Measurements from ENCODE around the gene ERCC4.
A peak's percentile ranks its signal among the peaks of the same experiment; 100 is the strongest.

The ERCC4 gene

DNA sequence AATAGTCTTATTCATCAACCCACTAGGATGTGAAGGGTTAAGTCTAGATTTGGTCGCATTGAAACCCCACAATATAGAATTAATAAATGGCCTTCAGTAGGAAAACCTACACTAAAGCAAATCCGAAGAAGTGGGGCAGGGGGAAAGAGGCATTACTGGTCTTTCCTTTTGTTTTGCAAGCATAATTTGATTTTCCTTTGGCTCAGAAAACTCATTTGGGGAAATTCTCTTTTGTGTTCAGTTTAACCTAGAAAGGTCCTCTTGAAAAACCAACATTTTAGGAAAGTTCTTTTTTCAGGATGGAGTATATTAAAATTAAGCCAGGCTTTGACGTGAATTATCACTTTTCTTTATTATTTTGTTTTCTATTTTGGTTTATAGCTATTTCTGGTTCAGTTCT lies 31.7 kb downstream of the ERCC4 start:
- DNase-seq = no peak

DNA sequence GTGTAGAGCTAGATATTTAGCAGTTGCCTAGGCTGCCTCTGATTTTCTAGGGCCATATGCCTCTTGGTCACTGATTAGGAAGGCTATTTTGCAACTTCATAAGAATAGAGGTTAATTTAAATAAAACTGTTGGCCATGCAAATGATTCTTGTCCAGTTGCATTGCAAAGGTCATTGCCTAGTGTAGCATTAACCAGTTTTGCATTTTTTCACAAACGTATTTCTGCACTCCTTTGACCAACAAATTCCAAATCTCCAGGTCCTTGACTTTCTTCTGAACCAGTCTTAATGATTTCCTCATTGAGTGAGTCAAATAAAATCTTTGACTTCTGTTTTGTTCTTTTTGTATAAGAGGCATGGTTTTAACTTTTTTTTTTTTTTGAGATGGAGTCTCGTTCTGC lies 33.5 kb downstream of the ERCC4 start:
- DNase-seq = no peak

DNA sequence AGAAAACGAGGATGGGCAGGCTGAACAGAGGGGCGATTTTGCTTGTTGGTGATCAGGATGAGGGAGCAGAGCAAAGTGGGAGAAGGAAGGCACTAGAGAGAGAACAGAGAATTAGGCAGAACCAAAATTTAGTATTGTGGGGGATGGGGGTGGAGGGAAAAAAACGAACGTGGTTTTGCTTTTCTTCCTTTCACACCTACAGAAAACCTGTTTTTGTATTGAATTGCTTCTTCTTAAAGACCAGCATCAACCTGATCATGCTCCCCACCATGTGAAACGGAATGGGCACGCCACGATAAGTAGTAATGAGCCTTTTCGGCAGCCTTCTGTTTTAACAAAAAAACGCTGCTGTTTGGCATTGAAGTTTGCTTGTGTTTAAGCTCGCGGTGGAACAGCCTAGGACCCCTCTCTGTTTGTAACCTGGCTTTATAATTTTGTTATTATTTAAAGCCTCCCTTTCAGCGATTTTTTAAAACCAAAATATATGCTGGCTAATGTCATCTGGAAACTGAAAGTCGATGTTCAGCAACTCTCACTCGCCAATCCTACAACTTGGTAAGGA lies 36.8 kb downstream of the ERCC4 start:
- no peak for DNase-seq

DNA sequence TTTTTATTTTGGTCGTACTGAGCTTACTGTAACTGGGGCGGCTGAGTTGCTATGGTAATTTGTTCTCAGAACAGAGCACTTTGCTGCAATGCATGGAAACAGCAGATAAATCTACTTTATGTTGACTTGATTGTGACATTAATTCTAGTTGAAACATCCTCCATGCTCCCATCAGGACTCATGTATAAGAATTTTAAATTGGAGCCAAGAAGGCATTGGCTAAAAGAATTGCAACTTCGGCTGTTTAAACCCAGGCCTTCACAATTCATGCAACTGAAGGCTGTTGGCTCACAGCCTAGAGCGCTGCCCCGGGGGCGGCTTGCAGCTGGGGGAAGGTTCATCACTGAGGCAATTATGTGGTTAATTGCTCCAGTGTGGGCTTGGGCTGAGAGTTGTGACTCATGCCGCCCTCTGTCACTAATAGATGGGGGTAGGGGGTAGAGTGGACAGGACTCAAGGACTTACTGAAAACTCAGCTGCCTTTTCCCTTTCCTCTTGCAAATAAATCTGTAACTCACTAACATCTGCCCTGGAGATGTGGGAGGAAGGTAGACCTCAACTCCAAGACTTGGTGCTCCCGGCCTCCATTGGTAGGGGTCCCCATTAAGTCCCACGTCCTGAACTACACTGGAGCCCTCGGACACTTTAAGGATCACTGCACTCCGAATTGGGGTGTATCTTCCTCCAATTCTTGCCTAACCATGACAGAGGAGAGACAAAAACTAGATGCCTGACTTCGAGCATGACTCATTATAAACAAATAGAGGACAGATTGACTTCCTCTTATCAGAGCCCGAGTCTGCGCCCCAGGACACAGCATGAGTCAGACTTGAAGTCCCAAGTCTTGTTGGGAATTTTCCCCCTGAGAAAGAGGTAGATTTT lies 37.5 kb downstream of the ERCC4 start:
- DNase-seq = peak; percentile 50

DNA sequence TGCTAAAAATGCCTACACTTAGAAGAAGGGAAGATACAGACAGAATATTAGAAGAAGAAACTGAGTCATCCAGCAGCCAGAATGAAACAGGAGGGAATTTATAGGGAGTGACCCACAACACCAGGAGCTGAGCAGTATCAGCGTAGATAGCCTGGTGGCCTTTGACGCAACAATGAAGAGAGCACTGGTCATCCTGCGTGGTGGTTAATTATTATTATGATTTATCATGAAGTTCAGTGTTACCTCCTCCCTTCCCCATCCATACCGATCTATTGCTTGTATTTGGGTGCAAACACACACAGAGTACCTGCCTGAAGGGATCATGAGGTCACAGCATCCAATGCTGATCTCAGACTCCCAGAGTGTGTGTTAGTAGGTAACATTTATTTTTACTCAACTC lies 38.5 kb downstream of the ERCC4 start:
- DNase-seq = no peak

DNA sequence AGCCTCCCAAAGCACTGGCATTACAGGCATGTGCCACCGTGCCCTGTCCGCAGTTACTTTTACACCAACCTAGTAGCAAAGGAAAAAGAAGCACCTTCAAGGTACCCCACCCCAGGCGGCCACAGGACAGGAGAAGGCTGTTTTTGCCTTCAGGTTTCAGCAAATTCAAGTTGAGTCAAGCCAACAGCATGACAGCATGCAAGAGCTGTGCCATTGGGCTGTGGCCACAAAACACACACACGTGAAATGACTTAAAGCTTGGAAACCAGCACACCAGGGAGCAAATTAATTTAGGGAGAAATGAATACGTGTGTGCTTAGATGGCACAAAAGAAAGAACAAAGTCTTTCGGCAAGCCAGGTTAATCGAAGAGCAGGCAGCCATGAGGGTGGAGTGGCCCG lies 39.7 kb downstream of the ERCC4 start:
- DNase-seq = no peak

DNA sequence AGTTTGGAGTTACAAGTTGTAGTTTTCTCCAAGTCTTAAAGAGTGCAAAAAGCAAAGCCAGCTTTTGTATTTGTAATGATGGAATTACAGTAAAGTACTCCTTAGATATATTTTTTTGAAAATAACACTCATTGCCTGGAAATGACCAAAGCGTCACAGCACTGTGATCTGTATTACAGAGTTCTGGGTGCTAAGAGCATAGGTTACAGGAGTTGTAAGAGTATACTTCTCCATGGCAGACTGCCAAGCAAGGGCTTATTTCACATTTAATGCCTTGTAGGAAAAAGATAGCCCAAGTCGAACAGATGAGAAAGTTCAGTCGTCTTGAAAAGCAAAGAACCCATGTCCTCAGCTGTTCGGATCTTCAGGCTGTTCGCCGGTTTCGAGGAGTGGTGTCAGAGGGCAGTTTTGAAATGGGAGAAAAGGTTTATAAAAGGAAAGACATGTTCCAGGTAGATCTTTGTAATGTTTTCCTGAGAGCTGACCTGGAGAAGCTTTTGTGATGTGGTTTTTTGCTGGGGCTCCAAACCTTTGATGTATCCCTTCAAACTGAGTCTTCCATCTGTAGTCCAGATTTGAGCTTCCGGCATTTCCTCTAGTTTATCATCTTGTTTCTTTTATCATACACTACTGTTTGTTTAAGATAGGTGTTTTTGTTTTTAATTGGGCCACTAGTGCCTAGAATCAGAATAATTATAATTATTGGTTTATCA lies 41.3 kb downstream of the ERCC4 start:
- no peak for DNase-seq

DNA sequence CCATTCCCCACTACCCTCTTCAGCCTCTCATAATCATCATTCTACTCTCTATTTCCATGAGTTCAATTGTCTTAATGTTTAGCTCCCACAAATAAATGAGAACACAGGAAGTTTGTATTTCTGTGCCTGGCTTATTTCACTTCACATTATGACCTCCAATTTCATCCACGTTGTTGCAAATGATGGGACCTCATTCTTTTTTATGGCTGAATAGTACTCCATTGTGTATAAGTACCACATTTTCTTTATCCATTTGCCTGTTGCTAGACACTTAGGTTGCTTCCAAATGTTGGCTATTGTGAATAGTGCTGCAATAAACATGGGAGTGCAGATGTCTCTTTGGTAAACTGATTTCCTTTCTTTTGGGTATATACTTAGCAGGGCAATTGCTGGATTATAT lies 42.3 kb downstream of the ERCC4 start:
- no peak for DNase-seq

DNA sequence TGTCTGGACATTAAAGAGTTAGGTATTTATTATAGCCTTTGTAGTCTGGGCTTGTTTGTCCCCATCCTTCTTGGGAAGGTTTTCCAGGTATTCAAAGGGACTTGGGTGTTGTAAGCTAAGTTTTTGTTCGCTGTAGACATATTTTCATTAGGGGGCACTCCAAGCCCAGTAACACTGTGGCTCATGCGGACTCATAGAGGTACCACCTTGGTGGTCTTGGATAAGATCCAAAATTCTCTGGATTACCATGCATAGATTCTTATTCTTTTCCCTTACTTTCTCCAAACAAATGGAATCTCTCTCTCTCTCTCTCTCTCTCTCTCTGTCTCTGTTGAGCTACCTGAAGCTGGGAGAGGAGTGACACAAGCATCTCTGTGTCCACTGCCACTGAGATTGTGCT lies 48.9 kb downstream of the ERCC4 start:
- DNase-seq = no peak

DNA sequence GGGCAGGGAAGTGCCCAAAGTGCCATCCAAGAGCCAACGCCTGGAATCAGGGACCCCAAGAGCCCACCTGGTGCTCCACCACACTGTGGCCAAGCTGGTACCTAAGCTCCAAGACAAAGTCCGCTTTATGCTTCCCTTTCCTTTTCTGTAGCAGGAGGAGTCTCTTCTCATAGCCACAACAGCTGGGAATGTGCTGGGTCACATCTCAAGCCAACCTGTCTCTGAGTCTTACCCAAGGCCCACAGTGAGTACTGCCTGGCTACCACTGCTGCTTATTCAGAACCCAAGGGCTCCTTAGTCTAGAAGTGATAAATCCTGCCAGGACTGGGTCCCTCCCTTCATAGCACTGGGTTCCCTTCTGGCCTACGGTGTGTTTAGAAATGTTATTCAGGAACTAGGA lies 49.8 kb downstream of the ERCC4 start:
- no peak for DNase-seq

DNA sequence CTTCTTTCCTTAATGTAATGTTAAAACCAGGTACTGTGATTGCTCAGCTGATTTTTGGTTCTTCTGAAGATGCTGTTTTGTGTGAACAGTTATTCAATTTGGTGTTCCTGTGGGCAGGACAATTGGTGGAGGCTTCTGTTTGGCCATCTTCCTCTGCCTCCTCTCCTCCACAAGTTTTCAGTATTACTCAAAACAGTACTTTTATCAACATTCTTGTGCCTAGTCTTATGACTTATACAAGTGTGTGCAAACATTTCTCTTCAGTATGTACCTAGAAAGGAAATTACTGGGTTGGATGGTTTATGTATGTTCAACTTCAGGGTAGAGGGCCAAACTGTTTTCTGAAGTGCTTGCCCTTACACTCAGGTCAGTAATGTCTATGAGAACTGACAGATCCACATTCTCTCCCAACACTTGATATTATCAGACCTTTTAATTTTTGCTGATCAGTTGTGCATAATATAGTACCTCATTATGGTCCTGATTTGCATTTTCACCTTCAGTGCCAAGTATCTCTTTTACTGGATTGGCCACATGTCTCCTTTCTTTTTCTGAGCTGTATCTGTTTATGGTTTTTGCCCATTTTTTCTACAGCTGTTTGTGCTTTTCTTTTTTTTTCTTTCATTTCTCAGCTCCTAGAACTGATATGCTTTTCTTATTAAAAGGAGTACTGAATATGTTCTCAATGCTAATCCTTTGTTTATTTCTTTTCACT lies 50.9 kb downstream of the ERCC4 start:
- no peak for DNase-seq

DNA sequence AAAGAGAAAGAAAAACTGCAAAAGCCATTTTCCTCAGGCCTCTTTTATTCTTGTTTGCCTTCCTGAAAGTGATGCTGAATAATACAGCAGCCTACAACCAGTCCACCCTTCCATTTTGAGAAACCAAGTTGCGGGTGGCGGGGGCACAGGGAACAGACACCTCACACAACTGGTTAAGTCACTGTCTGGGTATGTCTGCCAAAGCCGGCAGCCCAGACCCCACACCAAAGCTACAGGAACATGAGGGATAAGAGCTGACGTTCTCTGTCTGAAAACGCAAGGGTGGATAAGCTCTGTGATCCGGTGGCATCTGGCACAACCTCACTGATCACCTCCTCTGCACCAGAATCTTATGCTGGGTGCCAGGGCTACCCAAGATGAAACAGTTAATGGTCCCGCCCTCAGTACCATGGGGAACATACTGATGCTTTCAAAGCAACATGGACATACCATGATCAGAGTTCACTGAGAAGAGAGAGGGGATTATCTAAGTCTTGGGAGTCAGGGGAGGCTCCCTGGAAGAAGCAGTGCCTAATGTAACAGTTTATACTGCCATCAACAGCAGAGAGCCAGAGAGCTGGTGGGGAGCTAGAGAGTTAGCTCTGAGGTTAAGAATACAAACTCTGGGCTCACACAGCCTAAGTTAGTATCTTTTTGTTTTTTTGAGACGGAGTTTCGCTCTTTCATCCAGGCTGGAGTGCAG lies 53.5 kb downstream of the ERCC4 start:
- DNase-seq = no peak

DNA sequence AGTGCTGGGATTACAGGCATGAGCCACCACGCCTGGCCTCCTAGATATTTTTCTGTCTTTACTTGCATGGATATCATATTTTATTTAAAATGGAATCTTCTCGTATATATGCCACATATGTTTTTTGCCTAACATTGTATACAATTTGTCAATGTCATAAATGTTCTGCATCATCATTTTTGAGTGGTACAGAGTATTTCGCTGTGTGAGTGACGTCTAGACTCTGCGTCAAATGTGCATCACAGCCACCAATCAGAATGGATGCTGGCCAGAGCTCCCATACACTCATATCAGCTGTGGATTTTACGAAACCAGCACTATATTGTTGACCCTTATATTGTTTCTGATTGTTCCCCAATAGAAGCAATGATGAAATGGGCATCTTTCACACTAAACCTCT lies 57.2 kb downstream of the ERCC4 start:
- DNase-seq = no peak

DNA sequence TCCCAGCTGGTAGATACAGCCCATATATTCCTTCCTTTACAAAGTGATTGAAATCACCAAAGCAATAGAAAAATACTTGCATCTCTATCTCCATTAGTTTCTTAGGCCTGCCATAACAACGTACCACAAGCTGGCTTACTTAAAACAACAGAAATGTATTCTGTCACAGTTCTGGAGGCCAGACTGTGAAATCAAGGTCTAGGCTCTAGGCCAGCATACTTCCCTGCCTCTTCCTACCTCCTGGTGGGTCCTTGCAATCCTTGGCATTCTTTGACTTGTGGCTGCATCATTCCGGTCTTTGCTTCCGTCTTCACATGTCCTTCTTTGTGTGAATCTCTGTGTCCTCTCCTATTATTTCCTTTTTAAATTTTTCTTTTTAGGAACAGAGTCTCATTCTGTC lies 62.5 kb downstream of the ERCC4 start:
- no peak for DNase-seq

DNA sequence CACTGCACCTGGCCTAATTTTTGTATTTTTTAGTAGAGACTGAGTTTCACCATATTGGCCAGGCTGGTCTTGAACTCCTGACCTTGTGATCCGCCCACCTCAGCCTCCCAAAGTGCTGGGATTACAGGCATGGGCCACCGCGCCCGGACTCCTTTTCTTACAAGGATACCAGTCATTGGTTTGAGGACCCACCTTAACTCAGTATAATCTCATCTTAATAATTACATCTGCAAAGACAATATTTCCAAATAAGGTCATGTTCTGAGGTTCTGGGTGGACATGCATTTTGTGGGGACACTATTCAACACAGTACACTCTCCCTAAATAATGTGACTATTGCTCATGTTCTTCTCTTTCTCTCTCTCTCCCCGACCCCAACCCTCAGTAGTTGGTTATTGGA lies 63.7 kb downstream of the ERCC4 start:
- DNase-seq = no peak

DNA sequence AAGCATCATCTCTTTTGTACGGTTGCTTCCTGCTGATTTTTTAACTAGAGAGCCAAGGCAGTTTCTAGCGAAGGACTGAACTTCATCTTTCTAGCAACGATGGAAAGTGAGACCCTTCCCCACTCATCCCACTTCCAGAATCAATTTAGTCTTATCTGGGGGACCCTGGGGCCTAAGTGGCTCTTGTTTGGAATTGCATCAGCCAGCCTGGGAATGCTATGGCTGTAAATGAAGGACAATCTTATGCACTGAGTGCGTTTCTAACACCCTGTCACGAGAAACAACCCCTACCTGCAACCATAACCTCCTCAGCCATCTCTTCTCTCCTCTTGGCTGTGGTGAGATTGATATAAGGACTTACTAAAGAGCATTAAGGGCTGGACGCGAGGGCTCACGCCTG lies 64.8 kb downstream of the ERCC4 start:
- no peak for DNase-seq

DNA sequence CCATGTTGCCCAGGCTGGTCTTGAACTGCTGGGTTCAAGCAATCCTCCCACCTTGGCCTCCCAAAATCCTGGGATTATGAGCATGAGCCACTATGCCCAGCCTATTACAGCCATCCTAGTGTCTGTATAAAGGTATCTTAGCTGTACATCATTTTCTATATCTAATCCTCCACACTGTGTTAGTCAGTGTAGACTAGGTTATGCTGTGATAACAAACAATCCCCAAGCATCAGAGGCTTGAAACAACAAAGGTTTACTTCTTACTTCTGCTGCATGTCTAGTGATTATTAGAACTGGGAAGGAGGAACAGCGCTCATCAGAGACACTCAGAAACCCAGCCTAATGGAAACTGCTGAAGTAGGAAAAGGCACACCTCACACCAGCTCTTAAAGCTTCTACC lies 68.1 kb downstream of the ERCC4 start:
- no peak for DNase-seq

DNA sequence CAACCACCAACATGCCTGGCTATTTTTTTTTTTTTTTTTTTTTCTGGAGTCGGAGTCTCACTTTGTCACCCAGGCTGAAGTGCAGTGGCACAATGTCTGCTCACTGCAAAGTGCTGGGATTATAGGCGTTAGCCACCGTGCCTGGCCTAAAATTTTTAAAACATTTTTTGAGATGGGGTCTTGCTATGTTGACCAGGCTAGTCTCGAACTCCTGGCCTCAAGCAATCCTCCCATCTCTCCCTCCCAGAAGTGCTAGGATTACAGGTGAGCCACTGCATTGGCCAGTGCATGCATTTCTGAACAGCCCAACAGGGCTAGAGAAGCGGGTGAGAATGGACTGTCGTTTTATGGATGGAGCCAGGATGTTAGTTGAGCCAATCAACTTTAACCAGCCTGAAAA lies 72.4 kb downstream of the ERCC4 start:
- DNase-seq = no peak

DNA sequence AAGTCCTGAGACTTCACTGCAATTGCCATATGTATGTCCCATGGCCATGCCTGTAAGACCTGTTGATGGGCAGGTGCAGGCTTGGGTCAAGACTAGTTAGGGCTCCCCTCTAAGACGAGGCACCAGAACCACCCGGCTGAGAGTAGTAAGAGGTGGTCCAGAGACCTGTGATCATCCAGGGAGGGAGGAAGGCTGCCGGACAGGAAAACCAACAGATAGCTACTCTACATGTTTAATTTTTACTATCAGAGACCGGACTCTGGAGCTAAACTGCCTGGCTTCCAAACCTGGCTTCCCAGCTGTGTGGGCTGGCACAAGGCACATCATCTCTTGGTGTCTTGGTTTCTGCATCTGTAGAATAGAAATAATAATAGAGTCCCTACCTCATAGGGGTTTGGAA lies 73.0 kb downstream of the ERCC4 start:
- DNase-seq = no peak

DNA sequence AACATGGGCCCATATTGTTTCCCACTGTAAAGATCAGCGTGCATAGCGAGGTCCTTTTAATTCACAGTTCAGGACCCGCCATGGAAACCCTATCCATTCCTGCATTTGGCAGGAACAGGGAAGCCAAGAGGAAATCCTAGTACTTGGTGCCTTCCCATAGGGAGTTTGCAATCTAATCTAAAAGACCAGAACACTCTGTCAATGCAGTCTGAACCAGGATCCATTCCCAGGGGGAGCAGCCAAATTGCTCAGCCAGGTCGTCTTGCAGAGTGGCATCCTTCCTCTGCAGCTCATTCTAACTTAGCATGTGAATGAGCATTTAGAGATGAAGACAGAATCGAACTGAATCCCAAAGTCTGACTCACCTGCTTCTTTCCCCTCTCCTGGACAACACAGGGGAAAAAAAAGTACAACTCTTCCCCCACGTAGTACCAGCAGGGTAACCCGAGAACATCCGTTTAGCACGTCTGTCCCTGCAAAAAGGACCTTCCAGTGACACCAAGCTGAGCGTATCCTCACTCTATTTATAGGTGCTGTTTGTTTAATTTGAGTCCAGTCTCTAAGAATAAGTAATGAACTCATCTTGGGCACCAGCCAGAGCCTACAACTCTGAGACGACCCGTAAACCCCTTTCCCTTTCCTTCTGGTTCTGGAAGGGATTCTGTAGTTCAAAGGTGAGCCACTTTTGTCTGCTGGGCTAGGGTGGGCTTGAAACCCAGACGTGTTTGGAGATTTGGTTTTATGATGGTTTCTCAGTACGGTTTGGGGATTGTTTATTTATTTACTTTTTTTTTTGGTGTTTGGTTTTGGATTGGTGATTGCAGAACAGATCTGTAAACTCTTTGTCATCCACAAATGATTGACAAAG lies 74.5 kb downstream of the ERCC4 start:
- no peak for DNase-seq

DNA sequence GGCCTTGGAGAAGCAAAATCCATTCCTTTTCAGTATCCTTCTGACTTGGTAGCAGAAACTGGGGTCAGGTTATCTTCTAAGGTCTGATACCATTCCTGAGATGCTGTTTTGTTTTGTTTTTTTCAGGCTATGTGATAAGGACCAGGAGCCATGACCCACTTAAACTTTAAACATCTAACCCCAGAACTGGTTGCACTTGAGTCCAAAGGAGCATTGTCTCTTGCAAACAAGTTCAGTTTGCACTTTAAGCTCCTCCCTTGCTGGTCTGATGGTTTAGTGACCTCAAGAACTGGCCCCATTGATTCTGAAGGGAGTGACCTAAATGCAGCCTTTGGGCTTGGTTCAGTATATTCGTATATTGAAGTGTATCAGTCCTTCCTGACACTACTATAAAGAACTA lies 75.2 kb downstream of the ERCC4 start:
- no peak for DNase-seq

DNA sequence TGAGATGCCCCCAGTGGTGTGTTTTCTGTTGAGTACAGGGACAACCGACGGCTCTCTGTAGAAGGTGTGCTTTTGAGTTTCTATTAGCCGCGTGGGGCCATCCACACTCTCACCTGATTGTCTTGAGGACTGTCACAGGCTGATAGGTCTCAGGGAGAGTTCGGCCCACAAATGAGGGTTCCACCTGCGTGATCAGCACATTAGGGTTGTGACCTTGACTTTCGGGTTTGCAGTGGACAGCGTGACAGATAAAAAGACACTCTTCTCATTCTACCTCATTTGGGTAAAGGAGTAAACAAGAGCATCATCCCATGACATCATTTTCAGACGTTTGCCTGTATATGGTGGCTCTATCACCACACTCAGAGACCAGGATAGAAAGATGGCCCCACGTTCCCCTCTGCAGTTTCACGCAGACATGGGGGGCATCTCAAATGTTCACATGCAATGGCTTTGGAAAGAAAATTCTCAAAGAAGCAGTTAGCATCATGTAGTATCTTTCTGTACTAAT lies 76.9 kb downstream of the ERCC4 start:
- no peak for DNase-seq
